SJSA1 (cell line): ENCODE data around the gene HBA1. TPM values are rescaled to one million over a fixed set of nuclear protein-coding genes. Genes with fewer than 3 reads are reported as not detected.
"Not testable (repeated sequence)": the region's sequence is repeated elsewhere in the genome, so short reads cannot be mapped to it uniquely, and the experiment has no call there.

Experiments
- DNase-seq, 2 experiments: peaks; one replicate each; pipeline ENCODE4 v3.0.0-alpha.2; 2015 to 2020; ENCODE audit warnings: low spot score in 2 of 2, low read depth in 1 of 2
- H3K27ac ChIP-seq: fragments of 250-450 bp; sonication (Bioruptor Pico); 2 replicates; pipeline ENCODE4 v1.5.1; 2020; ENCODE audit warnings: mild to moderate bottlenecking, moderate library complexity
- H3K27me3 ChIP-seq: fragments of 250-450 bp; sonication (Bioruptor Pico); replicated peaks from 2 replicates; pipeline ENCODE4 v1.5.1; 2020; ENCODE audit warnings: mild to moderate bottlenecking, moderate library complexity
- H3K36me3 ChIP-seq: fragments of 250-450 bp; sonication (Bioruptor Pico); 2 replicates; pipeline ENCODE4 v1.5.1; 2020; ENCODE audit warnings: mild to moderate bottlenecking
- H3K4me1 ChIP-seq: fragments of 250-450 bp; sonication (Bioruptor Pico); replicated peaks from 2 replicates; pipeline ENCODE4 v1.6.1; 2021; ENCODE audit warnings: mild to moderate bottlenecking
- H3K4me3 ChIP-seq: fragments of 250-450 bp; sonication (Bioruptor Pico); 2 replicates; pipeline ENCODE4 v1.5.1; 2020; ENCODE audit warnings: mild to moderate bottlenecking
- H3K9me3 ChIP-seq: fragments of 250-450 bp; sonication (Bioruptor Pico); replicated peaks from 2 replicates; pipeline ENCODE4 v1.5.1; 2020; ENCODE audit warnings: mild to moderate bottlenecking
- total RNA-seq: library from RNA; depleted of rRNA; stranded (reverse); fragments of >200 nt; shearing (Covaris generic); gene quantifications from 2 replicates; pipeline ENCODE4 v1.2.3, GENCODE V29; 2014

Gene HBA1
- total RNA-seq, 1 experiment from 2014 or later, result not detected

DNA sequence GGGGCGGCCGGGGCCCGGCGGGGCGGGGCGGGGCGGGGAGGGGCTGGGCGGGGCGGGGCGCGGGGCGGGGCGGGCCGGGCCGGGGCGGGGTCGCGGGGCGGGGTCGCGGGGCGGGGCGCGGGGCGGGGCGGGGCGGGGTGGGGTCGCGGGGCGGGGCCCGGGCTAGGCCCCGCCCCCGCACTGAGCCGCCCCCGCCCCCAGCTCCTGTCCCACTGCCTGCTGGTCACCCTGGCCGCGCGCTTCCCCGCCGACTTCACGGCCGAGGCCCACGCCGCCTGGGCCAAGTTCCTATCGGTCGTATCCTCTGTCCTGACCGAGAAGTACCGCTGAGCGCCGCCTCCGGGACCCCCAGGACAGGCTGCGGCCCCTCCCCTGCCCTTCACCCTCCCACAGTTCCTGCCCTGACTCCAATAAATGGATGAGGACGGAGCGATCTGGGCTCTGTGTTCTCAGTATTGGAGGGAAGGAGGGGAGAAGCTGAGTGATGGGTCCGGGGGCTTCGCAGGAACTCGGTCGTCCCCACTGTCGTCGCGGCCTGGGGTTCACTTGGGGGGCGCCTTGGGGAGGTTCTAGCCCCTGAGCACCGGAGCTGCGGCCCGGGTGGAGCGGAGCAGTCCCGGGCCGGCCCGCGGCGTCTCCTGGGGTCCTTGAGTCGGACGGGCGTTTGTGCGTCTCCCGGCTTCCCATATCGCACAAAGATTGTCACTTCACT, 11.5 kb upstream of the HBA1 start:
- Histone ChIP-seq H3K4me3 (no peak overlapping the region), H3K9me3 (0 out of 2 replicates have a peak, but pooled peaks cover 3% of the 10 kb centered on the region), H3K36me3 (no peaks in the 10 kb centered on the region), H3K27me3 (peaks cover 53% of the 10 kb centered on the region), H3K4me1 (no peaks in the 10 kb centered on the region; the same call in 1 of the 2 replicates), H3K27ac (no peak overlapping the region)
- DNase-seq, result no peak

DNA sequence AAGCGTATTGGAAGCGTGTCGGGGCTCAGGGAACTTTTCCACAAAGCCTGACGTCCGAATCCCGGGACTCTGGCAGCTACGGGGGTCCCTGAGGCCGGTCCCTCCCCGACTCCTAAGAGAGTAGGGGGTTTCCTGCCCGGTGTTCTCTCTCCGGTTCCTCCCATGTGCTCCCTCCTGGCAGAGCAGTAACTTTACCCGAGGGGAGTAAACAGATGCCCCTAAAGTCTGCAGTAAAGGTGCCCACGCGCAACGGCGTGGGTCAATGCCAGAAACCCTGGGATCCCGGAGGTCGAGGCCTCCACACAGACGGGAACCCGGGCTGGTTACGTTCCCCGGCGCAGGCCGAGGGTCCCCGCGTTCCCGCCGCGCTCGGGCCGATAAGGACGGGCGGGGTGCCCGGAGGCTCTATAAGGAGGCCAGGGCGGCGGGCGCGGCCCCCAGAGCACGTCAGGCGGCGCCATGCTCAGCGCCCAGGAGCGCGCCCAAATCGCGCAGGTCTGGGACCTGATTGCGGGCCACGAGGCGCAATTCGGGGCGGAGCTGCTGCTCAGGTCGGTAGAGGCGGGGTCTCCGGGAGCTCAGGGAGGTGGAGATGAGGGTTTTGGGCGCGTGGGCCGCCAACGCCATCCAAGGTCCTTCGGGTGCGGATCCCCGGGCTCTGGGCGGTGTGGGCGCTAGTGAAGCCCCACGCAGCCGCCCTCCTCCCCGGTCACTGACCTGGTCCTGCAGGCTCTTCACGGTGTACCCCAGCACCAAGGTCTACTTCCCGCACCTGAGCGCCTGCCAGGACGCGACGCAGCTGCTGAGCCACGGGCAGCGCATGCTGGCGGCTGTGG, 10.7 kb upstream of the HBA1 start, which contains the start of gene HBM:
Gene HBM, plus strand, starts transcription at position 440 of the 836 bp plus-strand sequence. Its CDS starts 20 bp downstream, at position 460.
- Histone ChIP-seq H3K4me1 (no peaks in the 10 kb centered on the region; the same call in 1 of the 2 replicates), H3K27me3 (peaks cover 59% of the 10 kb centered on the region), H3K4me3 (no peak within 1 kb of the TSS), H3K27ac (no peak within 1 kb of the TSS), H3K9me3 (0 out of 2 replicates have a peak, but pooled peaks cover 3% of the 10 kb centered on the region), H3K36me3 (no peaks in the 10 kb centered on the region)
- DNase-seq, result no peak

DNA sequence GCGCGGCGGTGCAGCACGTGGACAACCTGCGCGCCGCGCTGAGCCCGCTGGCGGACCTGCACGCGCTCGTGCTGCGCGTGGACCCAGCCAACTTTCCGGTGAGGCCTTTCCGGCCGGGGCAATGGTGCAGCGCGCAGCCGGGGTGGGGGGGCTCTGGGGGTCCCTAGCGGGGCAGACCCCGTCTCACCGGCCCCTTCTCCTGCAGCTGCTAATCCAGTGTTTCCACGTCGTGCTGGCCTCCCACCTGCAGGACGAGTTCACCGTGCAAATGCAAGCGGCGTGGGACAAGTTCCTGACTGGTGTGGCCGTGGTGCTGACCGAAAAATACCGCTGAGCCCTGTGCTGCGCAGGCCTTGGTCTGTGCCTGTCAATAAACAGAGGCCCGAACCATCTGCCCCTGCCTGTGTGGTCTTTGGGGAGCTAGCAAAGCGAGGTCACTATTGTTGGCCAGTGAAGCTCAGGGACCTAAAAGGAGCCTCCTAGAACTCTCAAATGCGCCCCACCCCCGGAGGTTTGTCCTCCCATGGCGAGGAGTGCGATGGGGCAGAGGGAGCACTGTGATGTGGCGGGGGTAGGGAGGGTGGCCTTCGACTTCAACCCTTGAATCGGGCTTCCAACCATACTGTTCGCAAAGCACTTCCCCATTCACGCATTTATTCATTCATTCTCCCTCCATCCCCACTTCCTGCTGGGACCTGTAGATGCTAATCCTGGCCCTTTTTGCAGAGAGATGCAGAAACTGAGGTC, 9.9 kb upstream of the HBA1 start:
- no peaks in the 10 kb centered on the region for H3K36me3 ChIP-seq
- no peak overlapping the region for H3K27ac ChIP-seq
- no peak for DNase-seq
- peaks cover 59% of the 10 kb centered on the region for H3K27me3 ChIP-seq
- H3K9me3 ChIP-seq, result 0 out of 2 replicates have a peak, but pooled peaks cover 3% of the 10 kb centered on the region
- no peak overlapping the region for H3K4me3 ChIP-seq
- H3K4me1 ChIP-seq, result no peaks in the 10 kb centered on the region; the same call in 1 of the 2 replicates

- 0 out of 2 replicates have a peak, but pooled peaks cover 3% of the 10 kb centered on the region for H3K9me3 ChIP-seq
- no peaks in the 10 kb centered on the region; the same call in 1 of the 2 replicates for H3K4me1 ChIP-seq
- H3K4me3 ChIP-seq, result no peak overlapping the region
- H3K27me3 ChIP-seq, result peaks cover 60% of the 10 kb centered on the region
- DNase-seq, result no peak
- H3K36me3 ChIP-seq, result no peaks in the 10 kb centered on the region
- no peak overlapping the region for H3K27ac ChIP-seq
Measured at GRCh38 chr16:167122-167690, 9.3 kb upstream of the HBA1 start.

DNA sequence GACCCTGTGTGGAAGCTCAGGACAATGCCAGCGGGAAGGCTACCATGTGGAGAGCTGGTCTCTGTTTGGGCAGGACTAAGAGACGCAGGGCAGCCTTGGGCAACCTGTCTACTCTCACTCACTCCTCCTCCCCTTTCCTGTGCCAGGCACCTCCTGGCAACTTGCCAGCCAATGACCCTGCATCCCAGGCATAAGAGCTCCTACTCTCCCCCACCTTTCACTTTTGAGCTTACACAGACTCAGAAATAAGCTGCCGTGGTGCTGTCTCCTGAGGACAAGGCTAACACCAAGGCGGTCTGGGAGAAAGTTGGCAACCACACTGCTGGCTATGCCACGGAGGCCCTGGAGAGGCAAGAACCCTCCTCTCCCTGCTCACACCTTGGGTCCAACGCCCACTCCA, 8.1 kb upstream of the HBA1 start:
- no peak for DNase-seq
- Histone ChIP-seq H3K27me3 (peaks cover 57% of the 10 kb centered on the region), H3K4me1 (no peaks in the 10 kb centered on the region; the same call in 1 of the 2 replicates), H3K9me3 (0 out of 2 replicates have a peak, but pooled peaks cover 3% of the 10 kb centered on the region), H3K27ac (no peak overlapping the region), H3K36me3 (no peaks in the 10 kb centered on the region), H3K4me3 (no peak overlapping the region)

- H3K27me3 ChIP-seq, result peaks cover 59% of the 10 kb centered on the region
- no peak overlapping the region for H3K4me3 ChIP-seq
- no peak overlapping the region for H3K27ac ChIP-seq
- 0 out of 2 replicates have a peak, but pooled peaks cover 3% of the 10 kb centered on the region for H3K9me3 ChIP-seq
- H3K36me3 ChIP-seq, result no peaks in the 10 kb centered on the region
- DNase-seq, result no peak
- H3K4me1 ChIP-seq, result no peaks in the 10 kb centered on the region; the same call in 1 of the 2 replicates
Measured at GRCh38 chr16:169014-169413, 7.5 kb upstream of the HBA1 start.

GRCh38 chr16:170088-170507, 6.4 kb upstream of the HBA1 start:
- H3K4me3 ChIP-seq, H3K4me1 ChIP-seq, DNase-seq, H3K9me3 ChIP-seq, H3K36me3 ChIP-seq, H3K27ac ChIP-seq: not testable (repeated sequence)
- H3K27me3 ChIP-seq, result peaks cover 62% of the 10 kb centered on the region

DNA sequence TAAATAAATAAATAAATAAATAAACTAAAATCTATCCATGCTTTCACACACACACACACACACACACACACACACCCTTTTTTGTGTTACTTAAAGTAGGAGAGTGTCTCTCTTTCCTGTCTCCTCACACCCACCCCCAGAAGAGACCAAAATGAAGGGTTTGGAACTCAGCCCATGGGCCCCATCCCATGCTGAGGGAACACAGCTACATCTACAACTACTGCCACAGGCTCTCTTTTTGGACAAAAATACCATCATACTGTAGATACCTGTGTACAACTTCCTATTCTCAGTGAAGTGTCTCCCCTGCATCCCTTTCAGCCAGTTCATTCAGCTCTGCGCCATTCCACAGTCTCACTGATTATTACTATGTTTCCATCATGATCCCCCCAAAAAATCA, 5.7 kb upstream of the HBA1 start:
- H3K4me1 ChIP-seq, result no peaks in the 10 kb centered on the region; the same call in 1 of the 2 replicates
- no peak for DNase-seq
- H3K27me3 ChIP-seq, result peaks cover 61% of the 10 kb centered on the region
- no peak overlapping the region for H3K4me3 ChIP-seq
- no peak overlapping the region for H3K27ac ChIP-seq
- no peaks in the 10 kb centered on the region for H3K36me3 ChIP-seq
- H3K9me3 ChIP-seq, result no peaks in the 10 kb centered on the region

GRCh38 chr16:172374-172941, 4.0 kb upstream of the HBA1 start, which contains the start of gene HBA2:
HBA2 (plus strand) TSS chr16:172876; CDS start chr16:172913, 37 bp downstream.
- H3K9me3 ChIP-seq, H3K36me3 ChIP-seq, H3K4me3 ChIP-seq, H3K27ac ChIP-seq, DNase-seq, H3K4me1 ChIP-seq: not testable (repeated sequence)
- H3K27me3 ChIP-seq, result peaks cover 49% of the 10 kb centered on the region

DNA sequence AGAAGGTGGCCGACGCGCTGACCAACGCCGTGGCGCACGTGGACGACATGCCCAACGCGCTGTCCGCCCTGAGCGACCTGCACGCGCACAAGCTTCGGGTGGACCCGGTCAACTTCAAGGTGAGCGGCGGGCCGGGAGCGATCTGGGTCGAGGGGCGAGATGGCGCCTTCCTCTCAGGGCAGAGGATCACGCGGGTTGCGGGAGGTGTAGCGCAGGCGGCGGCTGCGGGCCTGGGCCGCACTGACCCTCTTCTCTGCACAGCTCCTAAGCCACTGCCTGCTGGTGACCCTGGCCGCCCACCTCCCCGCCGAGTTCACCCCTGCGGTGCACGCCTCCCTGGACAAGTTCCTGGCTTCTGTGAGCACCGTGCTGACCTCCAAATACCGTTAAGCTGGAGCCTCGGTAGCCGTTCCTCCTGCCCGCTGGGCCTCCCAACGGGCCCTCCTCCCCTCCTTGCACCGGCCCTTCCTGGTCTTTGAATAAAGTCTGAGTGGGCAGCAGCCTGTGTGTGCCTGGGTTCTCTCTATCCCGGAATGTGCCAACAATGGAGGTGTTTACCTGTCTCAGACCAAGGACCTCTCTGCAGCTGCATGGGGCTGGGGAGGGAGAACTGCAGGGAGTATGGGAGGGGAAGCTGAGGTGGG, 3.1 kb upstream of the HBA1 start:
- H3K4me3 ChIP-seq, H3K4me1 ChIP-seq, H3K27ac ChIP-seq, H3K9me3 ChIP-seq, H3K36me3 ChIP-seq, DNase-seq: not testable (repeated sequence)
- H3K27me3 ChIP-seq, result peaks cover 49% of the 10 kb centered on the region

GRCh38 chr16:173928-174769, 2.3 kb upstream of the HBA1 start:
- H3K9me3 ChIP-seq, H3K4me1 ChIP-seq, H3K36me3 ChIP-seq, H3K27ac ChIP-seq, H3K4me3 ChIP-seq, DNase-seq: not testable (repeated sequence)
- peaks cover 50% of the 10 kb centered on the region for H3K27me3 ChIP-seq
